HG03196 (cell line): Measurements from ENCODE around the gene RABGAP1L.
"Not testable (repeated sequence)": the region's sequence is repeated elsewhere in the genome, so short reads cannot be mapped to it uniquely, and the experiment has no call there.

ENCODE experiments used
- ATAC-seq: cut with Tn5 transposase; IDR thresholded peaks from one replicate; pipeline ENCODE4 v1.9.1; 2021; ENCODE audit not compliant: unreplicated experiment

RABGAP1L gene

GRCh38 chr1:174700314-174700713, 541.0 kb downstream of the RABGAP1L start:
- no peak for ATAC-seq

DNA sequence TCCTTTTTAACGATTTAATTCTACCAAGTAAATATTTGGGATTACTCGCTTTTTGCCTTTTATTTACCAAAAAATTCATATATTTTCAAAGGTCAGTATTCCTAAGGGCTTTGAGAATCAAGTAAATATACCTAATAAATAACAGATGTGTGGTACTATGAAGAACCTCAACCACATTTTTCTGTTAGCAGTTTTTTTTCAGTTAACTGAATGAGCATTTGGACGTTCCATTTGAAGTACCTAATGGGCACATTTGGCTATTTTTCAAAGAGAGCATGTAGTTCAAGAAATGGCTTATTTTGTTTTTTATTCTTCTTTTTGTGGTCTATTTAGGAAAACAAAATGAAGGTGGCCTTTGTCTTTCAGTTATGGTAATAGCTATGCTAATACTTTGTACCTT, 541.5 kb downstream of the RABGAP1L start:
- ATAC-seq: no peak

DNA sequence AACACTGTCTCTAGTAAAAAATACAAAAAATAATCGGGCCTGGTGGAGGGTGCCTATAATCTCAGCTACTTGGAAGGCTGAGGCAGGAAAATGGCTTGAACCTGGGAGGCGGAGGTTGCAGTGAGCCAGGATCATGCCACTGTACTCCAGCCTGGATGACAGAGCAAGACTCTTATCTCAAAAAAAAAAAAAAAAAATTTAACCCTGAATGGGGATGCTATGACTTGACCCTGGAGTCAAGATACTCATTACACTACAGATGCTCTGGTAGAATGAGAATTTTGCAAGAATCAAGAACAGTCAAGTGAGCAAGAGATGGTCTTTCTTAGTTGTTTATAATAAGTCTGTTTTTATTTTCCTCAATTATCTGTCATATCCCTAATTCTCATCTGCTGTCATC, 542.2 kb downstream of the RABGAP1L start:
- ATAC-seq: no peak

DNA sequence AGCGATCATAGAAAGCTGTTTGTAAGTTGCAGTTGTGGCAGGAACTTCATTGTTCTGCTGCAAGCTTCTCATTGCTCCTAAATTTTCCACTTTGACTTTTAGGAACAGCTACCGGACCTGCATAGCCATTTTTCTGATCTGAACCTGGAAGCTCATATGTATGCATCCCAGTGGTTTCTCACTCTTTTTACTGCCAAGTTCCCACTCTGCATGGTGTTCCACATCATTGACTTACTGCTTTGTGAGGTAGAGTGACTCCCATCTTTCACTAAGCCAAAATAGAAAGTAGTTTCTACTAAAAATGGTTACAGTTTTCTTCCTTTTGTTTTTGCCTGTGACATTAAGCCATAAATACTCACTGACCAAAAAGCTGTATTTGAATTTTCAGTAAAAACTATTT, 542.7 kb downstream of the RABGAP1L start:
- no peak for ATAC-seq

DNA sequence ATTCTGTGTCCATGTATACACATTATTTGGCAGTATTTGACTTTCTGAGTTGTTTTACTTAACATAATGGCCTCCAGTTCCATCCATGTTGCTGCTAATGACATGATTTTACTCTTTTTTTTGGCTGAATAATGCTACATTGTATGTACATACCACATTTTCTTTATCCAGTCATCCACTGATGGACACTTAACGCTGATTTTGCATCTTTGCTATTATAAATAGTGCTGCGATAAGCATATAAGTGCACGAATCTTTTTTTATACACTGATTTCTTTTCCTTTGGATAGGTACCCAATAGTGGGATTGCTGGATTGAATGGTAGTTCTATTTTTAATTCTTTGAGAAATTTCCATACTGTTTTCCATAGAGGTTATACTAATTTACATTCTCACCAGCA, 544.0 kb downstream of the RABGAP1L start:
- ATAC-seq: no peak

DNA sequence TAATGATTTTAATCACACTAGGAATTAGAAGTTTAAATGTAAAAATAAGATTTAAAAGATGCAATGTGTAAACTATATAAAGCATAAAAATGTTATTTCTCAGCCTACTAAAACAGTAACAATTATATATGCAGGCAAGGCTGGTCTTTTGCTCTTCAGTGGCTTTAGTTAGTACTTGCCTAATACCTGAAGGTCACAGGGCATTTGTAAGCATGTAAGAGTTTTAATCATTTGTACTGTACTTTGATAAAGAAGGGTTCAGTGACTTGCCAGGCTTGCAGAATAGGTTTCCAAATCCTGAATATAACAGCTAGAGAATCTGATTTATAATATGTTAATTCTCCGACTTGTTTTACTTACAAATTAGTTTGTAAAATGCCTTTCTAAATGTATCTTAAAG, 545.0 kb downstream of the RABGAP1L start:
- ATAC-seq: no peak

GRCh38 chr1:174710868-174711845, 551.8 kb downstream of the RABGAP1L start:
- no peak for ATAC-seq

GRCh38 chr1:174711848-174712247, 552.5 kb downstream of the RABGAP1L start:
- not testable (repeated sequence) for ATAC-seq

- ATAC-seq: no peak
Measured at GRCh38 chr1:174712541-174712940, 553.2 kb downstream of the RABGAP1L start.

DNA sequence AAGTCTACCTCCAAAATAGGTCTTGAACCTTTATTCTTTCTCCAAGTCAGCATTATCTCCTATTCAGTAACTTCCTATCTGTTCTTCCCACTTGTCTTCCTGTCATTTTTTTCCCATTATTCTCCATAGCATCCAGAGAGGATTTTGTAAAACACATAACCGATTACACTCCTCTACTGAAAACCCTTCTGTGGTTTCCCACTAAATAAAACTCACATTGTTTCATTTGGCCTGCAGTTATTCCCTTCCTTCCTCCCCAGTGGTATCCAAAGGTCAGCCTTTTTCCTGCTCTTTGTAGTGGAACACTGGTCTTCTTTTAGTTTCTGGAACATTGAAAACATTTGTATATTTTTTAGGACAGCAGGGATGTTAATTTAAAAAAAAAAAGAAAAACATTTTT, 554.5 kb downstream of the RABGAP1L start:
- no peak for ATAC-seq

- no peak for ATAC-seq
Measured at GRCh38 chr1:174719194-174719593, 559.9 kb downstream of the RABGAP1L start.

DNA sequence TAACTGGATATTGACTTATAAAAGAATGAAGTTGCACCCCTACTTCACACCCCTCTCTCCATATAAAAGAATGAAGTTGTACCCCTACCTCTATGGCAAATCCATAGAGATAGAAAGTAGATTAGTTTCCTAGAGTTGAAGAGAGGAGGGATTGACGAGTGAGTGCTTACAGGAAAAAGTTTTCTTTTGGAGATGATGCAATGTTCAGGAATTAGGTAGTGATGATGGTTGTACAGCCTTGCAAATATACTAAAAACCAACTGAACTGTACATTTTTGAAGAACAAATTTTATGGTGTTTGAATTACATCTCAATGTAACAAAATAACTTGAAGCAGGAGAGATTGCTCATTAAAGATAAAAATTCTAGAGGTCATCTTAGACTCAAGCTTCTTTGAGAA, 561.3 kb downstream of the RABGAP1L start:
- ATAC-seq: no peak

GRCh38 chr1:174721246-174721645, 561.9 kb downstream of the RABGAP1L start:
- no peak for ATAC-seq

DNA sequence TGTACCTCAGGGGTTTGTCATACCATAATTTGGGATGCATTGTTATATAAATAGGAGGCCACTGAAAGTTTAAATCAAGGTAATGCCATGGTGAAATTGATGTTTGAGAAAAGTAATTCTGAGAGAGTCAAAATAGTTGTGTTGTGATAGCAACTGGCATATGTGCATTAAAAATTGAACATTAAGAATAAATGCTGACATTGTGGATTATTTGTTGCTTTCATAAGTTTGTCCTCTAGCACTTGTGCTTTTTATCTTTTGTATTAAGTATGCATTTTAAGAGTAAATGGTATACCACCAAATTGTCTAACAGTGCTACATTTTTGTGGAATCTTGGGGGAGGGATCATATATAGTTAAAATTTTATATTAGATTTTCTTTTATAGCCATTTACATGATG, 564.5 kb downstream of the RABGAP1L start:
- ATAC-seq: no peak

DNA sequence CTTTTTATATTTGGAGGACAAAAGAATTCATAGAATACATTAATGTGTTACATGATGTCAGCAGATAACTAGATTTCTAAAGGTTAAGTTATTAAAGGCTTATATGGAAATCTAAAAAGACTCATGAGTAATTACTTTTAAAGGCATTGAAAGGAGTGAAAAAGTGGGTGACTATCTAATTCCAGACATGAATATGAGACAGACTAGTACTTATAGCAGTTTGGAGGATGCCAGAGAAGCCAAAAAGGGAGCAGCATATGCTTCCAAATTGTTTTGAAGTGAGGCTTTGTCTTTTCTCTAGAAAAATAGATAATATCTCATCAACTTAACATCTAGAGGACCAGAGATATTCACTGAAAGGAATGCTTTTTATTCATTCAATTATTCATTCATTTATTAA, 564.9 kb downstream of the RABGAP1L start:
- no peak for ATAC-seq

DNA sequence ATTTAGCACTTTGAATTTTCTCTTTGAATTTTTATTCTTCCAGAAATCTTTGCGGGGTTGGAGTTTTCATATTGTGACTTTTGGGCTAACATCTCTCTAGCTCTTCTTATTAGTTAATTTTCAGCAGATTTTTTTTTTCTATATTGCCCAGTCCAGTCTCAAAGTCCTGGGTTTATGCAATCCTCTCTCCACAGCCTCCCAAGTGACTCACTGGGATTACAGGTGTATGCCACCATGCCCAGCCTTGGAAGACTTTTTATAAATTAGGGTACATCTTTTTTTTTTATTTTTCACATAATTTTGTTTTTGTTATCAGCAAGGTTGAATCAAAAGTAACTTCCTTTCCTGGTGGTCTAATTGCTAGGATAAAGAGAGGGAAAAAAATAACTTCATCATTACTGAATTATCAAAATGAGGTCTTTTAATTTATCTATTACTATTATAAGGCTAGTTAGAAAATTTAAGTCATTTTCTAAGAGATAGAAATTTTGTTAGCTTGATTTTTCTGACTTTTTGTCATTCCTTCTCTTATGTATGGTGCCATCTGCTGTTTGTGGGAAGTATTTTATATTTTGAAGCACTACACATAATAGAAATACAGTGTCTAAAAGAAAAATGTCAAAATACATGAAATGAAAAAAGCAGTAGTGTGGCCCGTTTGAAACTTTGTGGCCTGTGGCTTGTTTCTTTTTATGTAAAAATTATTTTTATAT, 567.0 kb downstream of the RABGAP1L start:
- no peak for ATAC-seq

DNA sequence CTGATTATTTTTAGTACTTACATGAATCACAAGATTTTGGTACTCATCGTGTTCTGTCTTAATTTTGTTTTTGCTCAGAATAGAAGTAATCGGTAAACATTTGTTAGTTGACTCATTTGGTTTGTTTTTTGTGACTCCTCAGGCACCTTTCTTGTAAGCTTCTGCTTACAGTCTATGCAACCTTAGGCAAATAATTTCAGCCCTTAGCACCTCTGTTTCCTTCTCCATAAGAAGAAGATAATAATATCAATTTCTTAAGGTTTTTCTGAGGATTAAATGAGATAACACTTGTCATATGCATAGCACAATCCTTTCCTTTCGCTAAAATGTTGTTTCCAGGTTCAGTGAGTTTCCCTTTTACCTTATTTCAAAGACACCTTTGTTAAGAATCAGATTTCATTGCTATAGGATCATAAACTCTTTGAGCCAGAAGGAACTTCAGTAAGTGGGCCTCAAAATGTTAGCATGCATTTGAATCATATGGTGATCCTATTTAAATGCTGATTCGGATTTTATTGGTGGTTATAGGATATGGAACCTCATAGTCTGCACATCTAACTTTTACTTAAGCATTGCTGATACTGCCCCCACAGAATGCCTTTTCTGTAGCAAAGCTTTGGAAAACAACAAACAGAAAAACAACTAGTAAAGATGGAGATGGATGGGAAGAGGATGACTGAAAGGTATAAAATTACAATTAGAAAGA, 567.7 kb downstream of the RABGAP1L start:
- ATAC-seq: no peak

DNA sequence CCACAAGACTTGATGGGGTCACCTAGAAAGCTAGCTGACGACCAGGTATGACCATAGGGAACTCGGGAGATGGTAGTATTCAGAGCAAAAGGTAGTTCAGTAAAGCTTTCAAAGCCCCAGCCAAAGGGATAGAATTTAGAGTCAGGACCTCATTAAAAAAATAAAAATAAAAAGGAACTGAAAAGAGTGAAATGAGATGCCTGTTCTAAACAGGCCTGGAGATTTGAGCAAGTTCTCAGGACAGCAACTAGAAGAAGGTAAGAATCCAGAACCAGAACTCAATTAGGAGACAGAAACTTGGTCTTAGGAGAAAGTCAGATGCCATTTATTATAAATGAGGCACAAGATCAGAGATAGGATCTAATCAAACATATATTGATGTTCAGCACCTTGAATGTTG, 575.0 kb downstream of the RABGAP1L start:
- no peak for ATAC-seq

DNA sequence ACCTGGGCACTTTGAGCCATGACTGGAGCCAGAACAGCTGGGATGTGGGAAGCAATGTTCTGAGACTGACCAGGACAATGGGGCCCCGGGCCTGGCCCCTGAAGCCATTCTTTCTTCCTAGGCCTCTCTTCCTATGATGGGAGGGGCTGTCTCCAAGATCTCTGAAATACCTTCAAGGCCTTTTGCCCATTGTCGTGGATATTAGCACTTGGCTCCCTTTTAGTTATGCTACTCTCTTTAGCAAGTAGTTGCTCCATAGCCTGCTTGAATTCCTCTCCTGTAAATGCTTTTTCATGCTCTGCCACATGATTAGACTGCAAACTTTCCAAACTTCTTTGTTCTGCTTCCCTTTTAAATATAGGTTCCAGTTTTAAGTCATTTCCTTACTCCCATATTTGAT, 577.5 kb downstream of the RABGAP1L start:
- no peak for ATAC-seq

GRCh38 chr1:174740249-174740968, 581.1 kb downstream of the RABGAP1L start:
- ATAC-seq: no peak
